Measurements from ENCODE around the gene LRP2BP.

Gene LRP2BP

DNA sequence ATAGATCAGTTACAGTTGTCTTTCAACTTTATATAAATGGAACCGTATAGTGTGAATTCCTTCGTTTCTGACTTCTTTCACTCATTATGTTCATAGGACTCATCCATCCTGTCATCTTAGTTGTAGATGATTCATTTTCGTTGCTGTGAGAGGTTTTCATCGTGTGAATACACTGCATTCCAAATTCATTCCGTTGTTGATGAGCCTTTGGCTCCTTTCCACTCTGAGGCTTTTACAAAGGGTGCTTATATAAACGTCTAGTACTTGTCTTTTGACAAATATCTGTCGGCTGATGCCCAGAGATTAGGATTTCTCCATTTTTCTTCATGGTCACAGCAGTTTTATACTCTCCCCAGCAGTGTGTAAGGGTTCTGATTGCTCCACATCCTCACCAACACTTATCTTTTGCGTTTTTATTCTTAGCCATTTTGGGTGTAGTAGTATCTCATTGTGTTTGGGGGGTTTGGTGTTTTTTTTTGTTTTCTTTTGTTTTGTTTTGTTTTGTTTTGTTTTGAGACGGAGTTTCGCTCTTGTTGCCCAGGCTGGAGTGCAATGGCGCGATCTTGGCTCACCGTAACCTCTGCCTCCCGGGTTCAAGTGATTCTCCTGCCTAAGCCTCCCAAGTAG lies 48.6 kb downstream of the LRP2BP start:
- Histone ChIP-seq H3K9ac (ENCODE audit: low read length) (no peak overlapping the region), H3K79me2 (ENCODE audit: low read length) (peaks cover 11% of the 10 kb centered on the region), H3F3A (ENCODE audit: insufficient read depth, low read length) (peaks cover 26% of the 10 kb centered on the region), H3K4me1 (ENCODE audit: low read length) (peaks cover 50% of the 10 kb centered on the region), H3K27me3 (replicated peaks; ENCODE audit: insufficient read depth, low read length) (no peaks in the 10 kb centered on the region), H3K36me3 (replicated peaks; ENCODE audit: insufficient read depth, low read length) (peaks cover 15% of the 10 kb centered on the region), H2AFZ (ENCODE audit: low read length) (no peak overlapping the region), H4K20me1 (ENCODE audit: insufficient read depth, low read length) (no peaks in the 10 kb centered on the region), H3K9me2 (replicated peaks; ENCODE audit: insufficient read depth, low read length) (no peaks in the 10 kb centered on the region), H3K9me3 (replicated peaks; ENCODE audit: insufficient read depth, low read length) (no peaks in the 10 kb centered on the region), H3K4me2 (ENCODE audit: low read depth, low read length) (no peak overlapping the region), H3K4me3 (ENCODE audit: low read length) (no peak overlapping the region), H3K27ac (ENCODE audit: low read length) (no peak overlapping the region)
- no peak for DNase-seq
- TF ChIP-seq EZH2phosphoT487 (IDR thresholded peaks at IDR 0.05; ENCODE audit: low read length) (no peak), EZH2 (optimal IDR thresholded peaks at IDR 0.05; ENCODE audit: low read depth, low read length) (no peak)
- TF ChIP-seq, protein P1, sequence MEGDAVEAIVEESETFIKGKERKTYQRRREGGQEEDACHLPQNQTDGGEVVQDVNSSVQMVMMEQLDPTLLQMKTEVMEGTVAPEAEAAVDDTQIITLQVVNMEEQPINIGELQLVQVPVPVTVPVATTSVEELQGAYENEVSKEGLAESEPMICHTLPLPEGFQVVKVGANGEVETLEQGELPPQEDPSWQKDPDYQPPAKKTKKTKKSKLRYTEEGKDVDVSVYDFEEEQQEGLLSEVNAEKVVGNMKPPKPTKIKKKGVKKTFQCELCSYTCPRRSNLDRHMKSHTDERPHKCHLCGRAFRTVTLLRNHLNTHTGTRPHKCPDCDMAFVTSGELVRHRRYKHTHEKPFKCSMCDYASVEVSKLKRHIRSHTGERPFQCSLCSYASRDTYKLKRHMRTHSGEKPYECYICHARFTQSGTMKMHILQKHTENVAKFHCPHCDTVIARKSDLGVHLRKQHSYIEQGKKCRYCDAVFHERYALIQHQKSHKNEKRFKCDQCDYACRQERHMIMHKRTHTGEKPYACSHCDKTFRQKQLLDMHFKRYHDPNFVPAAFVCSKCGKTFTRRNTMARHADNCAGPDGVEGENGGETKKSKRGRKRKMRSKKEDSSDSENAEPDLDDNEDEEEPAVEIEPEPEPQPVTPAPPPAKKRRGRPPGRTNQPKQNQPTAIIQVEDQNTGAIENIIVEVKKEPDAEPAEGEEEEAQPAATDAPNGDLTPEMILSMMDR (IDR thresholded peaks at IDR 0.05; ENCODE audit: low read length) = no peak

DNA sequence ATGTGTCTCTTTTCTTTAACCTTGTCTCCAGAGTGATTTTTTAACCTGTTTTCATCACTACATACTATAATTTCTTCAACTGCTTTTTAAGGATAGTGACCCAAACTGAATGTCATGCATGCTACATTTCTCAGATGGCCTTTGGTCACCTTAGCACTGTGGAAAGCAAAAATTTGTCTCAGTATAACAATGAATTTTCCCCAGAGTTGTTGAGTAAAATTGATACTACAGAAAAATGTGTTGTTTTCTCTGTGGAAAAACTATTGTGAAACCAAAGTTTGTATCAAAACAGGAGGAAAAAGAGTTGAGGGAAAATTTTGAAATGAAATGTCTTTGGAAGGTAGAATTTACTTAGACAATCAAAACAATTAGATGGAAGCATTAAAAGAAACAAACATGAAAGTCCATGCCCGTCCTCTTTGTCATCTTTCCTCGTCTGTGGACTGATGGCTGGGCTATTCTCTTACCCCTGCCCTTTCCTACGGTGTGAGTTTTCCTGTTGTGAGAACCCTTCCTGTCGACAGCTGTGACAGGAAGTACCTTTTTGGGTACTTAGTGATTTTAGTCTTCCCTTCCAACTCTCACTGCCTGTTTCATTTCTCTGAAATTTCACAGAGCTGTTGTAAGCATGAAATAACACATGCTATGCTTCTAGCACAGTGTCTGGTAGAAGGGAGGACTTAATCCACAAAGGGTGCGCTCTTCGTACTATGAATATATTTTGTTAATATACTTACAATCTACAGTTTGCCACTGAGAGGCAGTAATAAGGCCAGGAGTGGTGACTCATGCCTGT lies 50.8 kb downstream of the LRP2BP start:
- Histone ChIP-seq H3F3A (ENCODE audit: insufficient read depth, low read length) (peaks cover 37% of the 10 kb centered on the region), H3K9me2 (replicated peaks; ENCODE audit: insufficient read depth, low read length) (no peaks in the 10 kb centered on the region), H3K27me3 (replicated peaks; ENCODE audit: insufficient read depth, low read length) (no peaks in the 10 kb centered on the region), H3K9ac (ENCODE audit: low read length) (peak overlapping the region; percentile 23; the same call in 1 of the 2 replicates), H3K36me3 (replicated peaks; ENCODE audit: insufficient read depth, low read length) (peaks cover 11% of the 10 kb centered on the region), H2AFZ (ENCODE audit: low read length) (no peak overlapping the region), H3K27ac (ENCODE audit: low read length) (peak overlapping the region; percentile 65), H3K4me2 (ENCODE audit: low read depth, low read length) (peak overlapping the region; percentile 56), H3K9me3 (replicated peaks; ENCODE audit: insufficient read depth, low read length) (no peaks in the 10 kb centered on the region), H3K4me1 (ENCODE audit: low read length) (peaks cover 56% of the 10 kb centered on the region), H3K79me2 (ENCODE audit: low read length) (peaks cover 19% of the 10 kb centered on the region), H3K4me3 (ENCODE audit: low read length) (0 out of 2 replicates have a peak overlapping the region, but pooled peaks have one; percentile 8), H4K20me1 (ENCODE audit: insufficient read depth, low read length) (no peaks in the 10 kb centered on the region)
- TF ChIP-seq, protein P1 (IDR thresholded peaks at IDR 0.05; ENCODE audit: low read length) = no peak
- TF ChIP-seq EZH2 (optimal IDR thresholded peaks at IDR 0.05; ENCODE audit: low read depth, low read length) = no peak
- no peak for TF ChIP-seq EZH2phosphoT487 (IDR thresholded peaks at IDR 0.05; ENCODE audit: low read length)
- peak; percentile 47 for DNase-seq

DNA sequence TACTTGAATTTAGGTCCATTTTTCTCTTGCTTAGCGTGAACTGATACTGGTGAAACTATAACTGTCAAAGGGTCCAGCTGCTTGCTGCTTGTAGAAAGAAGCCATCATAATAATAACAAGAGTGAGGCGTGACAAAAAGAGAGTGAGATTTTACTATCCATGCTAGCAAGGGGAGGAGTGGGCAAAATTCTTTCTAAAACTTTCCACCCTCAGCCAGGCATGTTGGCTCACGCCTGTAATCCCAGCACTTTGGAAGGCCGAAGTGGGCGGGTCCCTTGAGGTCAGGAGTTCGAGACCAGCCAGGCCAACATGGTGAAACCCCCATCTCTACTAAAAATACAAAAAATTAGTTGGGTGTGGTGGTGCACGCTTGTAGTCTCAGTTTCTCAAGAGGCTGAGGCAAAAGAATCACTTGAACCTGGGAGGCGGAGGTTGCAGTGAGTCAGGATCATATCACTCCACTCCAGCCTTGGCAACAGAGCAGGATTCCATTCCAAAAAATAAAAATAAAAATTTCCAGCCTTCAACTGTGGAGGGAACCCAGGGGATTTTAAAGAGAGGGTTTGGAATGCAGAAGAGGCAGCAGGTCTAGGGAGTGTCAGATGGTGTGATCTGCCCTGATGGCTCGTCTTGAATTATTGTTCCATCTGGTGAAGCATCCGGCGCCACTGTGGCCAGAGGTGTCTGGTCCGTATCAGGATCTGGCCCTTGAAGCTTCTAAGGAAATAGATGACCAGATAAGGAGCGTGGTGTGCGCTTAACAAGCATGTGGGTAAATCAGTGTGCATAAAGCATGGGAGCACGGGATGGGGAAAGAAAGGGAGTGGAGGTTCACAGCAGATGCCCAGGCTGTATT lies 51.8 kb downstream of the LRP2BP start:
- peak overlapping the region; percentile 56; the same call in 1 of the 2 replicates for H3K4me2 ChIP-seq (ENCODE audit: low read depth, low read length)
- H3K27ac ChIP-seq (ENCODE audit: low read length) = peak overlapping the region; percentile 65; the same call in 1 of the 2 replicates
- H3K9me3 ChIP-seq (replicated peaks; ENCODE audit: insufficient read depth, low read length) = no peaks in the 10 kb centered on the region
- H3K9me2 ChIP-seq (replicated peaks; ENCODE audit: insufficient read depth, low read length) = no peaks in the 10 kb centered on the region
- peaks cover 66% of the 10 kb centered on the region for H3K4me1 ChIP-seq (ENCODE audit: low read length)
- H3K9ac ChIP-seq (ENCODE audit: low read length) = no peak overlapping the region
- peaks cover 20% of the 10 kb centered on the region for H3K79me2 ChIP-seq (ENCODE audit: low read length)
- H3K36me3 ChIP-seq (replicated peaks; ENCODE audit: insufficient read depth, low read length) = peaks cover 14% of the 10 kb centered on the region
- TF ChIP-seq, protein P1 (IDR thresholded peaks at IDR 0.05; ENCODE audit: low read length) = no peak
- TF ChIP-seq EZH2 (optimal IDR thresholded peaks at IDR 0.05; ENCODE audit: low read depth, low read length) (no peak), EZH2phosphoT487 (IDR thresholded peaks at IDR 0.05; ENCODE audit: low read length) (no peak)
- H2AFZ ChIP-seq (ENCODE audit: low read length) = no peak overlapping the region
- peaks cover 44% of the 10 kb centered on the region for H3F3A ChIP-seq (ENCODE audit: insufficient read depth, low read length)
- no peaks in the 10 kb centered on the region for H3K27me3 ChIP-seq (replicated peaks; ENCODE audit: insufficient read depth, low read length)
- H4K20me1 ChIP-seq (ENCODE audit: insufficient read depth, low read length) = no peaks in the 10 kb centered on the region
- DNase-seq = no peak
- H3K4me3 ChIP-seq (ENCODE audit: low read length) = no peak overlapping the region

Data from MM.1S (cell line).